ENCODE results near the gene MOB1B.

The MOB1B gene

GRCh38 chr4:70925899-70926635, 23.9 kb downstream of the MOB1B start:
- DNase-seq (ENCODE audit: low read depth), result no peak
- no peak for TF ChIP-seq CTCF (conservative IDR thresholded peaks at IDR 0.05; ENCODE audit: low read depth, low read length)
- no peak overlapping the region for H3K4me3 ChIP-seq (ENCODE audit: low read depth, low read length)

GRCh38 chr4:70927502-70928137, 25.5 kb downstream of the MOB1B start:
- DNase-seq (ENCODE audit: low read depth), result no peak
- no peak overlapping the region for H3K4me3 ChIP-seq (ENCODE audit: low read depth, low read length)
- TF ChIP-seq CTCF (conservative IDR thresholded peaks at IDR 0.05; ENCODE audit: low read depth, low read length), result no peak

- no peak overlapping the region for H3K4me3 ChIP-seq (ENCODE audit: low read depth, low read length)
- DNase-seq (ENCODE audit: low read depth), result no peak
- TF ChIP-seq CTCF (conservative IDR thresholded peaks at IDR 0.05; ENCODE audit: low read depth, low read length), result no peak
These were observed 28.5 kb downstream of the MOB1B start for GRCh38 chr4:70930530-70931256.

- DNase-seq (ENCODE audit: low read depth), result no peak
- TF ChIP-seq CTCF (conservative IDR thresholded peaks at IDR 0.05; ENCODE audit: low read depth, low read length), result no peak
- H3K4me3 ChIP-seq (ENCODE audit: low read depth, low read length), result no peak overlapping the region
These were observed 29.2 kb downstream of the MOB1B start for GRCh38 chr4:70931347-70931746.

- no peak for DNase-seq (ENCODE audit: low read depth)
- no peak for TF ChIP-seq CTCF (conservative IDR thresholded peaks at IDR 0.05; ENCODE audit: low read depth, low read length)
- H3K4me3 ChIP-seq (ENCODE audit: low read depth, low read length), result no peak overlapping the region
These were observed 30.8 kb downstream of the MOB1B start for GRCh38 chr4:70932984-70933383.

GRCh38 chr4:70935038-70935695, 33.0 kb downstream of the MOB1B start:
- no peak for DNase-seq (ENCODE audit: low read depth)
- TF ChIP-seq CTCF (conservative IDR thresholded peaks at IDR 0.05; ENCODE audit: low read depth, low read length), result no peak

More at GRCh38 chr4:70935038-70935695, 33.0 kb downstream of the MOB1B start:
- H3K4me3 ChIP-seq (ENCODE audit: low read depth, low read length), result no peak overlapping the region
